CD4-positive, alpha-beta T cell treated with Interleukin-12 subunit alpha and Interleukin-12 subunit beta, for 1 hour (primary cell): ENCODE data around the gene ANKRD40CL.
"Not testable (repeated sequence)": the region's sequence is repeated elsewhere in the genome, so short reads cannot be mapped to it uniquely, and the experiment has no call there.

Source experiments
- DNase-seq: peaks from one replicate; pipeline ENCODE4 v3.0.0-alpha.2; 2020

ANKRD40CL gene

GRCh38 chr17:50767446-50767845 is at the start of gene ANKRD40CL:
ANKRD40CL (minus strand) TSS chr17:50767518; CDS start chr17:50766913, 605 bp downstream.
- DNase-seq: no peak

- no peak for DNase-seq
These were observed 49.0 kb upstream of the ANKRD40CL start for GRCh38 chr17:50816271-50816670.

GRCh38 chr17:50815400-50815799 is 48.1 kb upstream of the ANKRD40CL start:
- DNase-seq: no peak

- DNase-seq: no peak
These were observed 46.3 kb upstream of the ANKRD40CL start for GRCh38 chr17:50813583-50813982.

- DNase-seq: no peak
These were observed 41.6 kb upstream of the ANKRD40CL start for GRCh38 chr17:50808888-50809287.

- no peak for DNase-seq
These were observed 41.1 kb upstream of the ANKRD40CL start for GRCh38 chr17:50808413-50808812.

GRCh38 chr17:50807675-50808074 is 40.4 kb upstream of the ANKRD40CL start:
- DNase-seq: no peak

- DNase-seq: no peak
These were observed 39.7 kb upstream of the ANKRD40CL start for GRCh38 chr17:50807009-50807408.

GRCh38 chr17:50806141-50806643 is 38.9 kb upstream of the ANKRD40CL start:
- DNase-seq: no peak

GRCh38 chr17:50805486-50805885 is 38.2 kb upstream of the ANKRD40CL start:
- no peak for DNase-seq

GRCh38 chr17:50804749-50805475 is 37.6 kb upstream of the ANKRD40CL start:
- not testable (repeated sequence) for DNase-seq

GRCh38 chr17:50803676-50804075 is 36.4 kb upstream of the ANKRD40CL start:
- DNase-seq: no peak

GRCh38 chr17:50802609-50803571 is 35.6 kb upstream of the ANKRD40CL start:
- no peak for DNase-seq

GRCh38 chr17:50800196-50800700 is 32.9 kb upstream of the ANKRD40CL start:
- no peak for DNase-seq

- no peak for DNase-seq
These were observed 32.3 kb upstream of the ANKRD40CL start for GRCh38 chr17:50799582-50799981.

GRCh38 chr17:50798424-50799288 is 31.3 kb upstream of the ANKRD40CL start:
- no peak for DNase-seq

- DNase-seq: no peak
These were observed 30.0 kb upstream of the ANKRD40CL start for GRCh38 chr17:50797135-50797810.

- no peak for DNase-seq
These were observed 27.0 kb upstream of the ANKRD40CL start for GRCh38 chr17:50794361-50794760.

- no peak for DNase-seq
These were observed 25.7 kb upstream of the ANKRD40CL start for GRCh38 chr17:50793007-50793406.

- DNase-seq: no peak
These were observed 24.8 kb upstream of the ANKRD40CL start for GRCh38 chr17:50792132-50792531.

GRCh38 chr17:50790618-50791017 is 23.3 kb upstream of the ANKRD40CL start:
- no peak for DNase-seq

GRCh38 chr17:50787106-50787505 is 19.8 kb upstream of the ANKRD40CL start:
- DNase-seq: no peak
